GM19452 (cell line): ENCODE measurements around the gene DARS1.

ENCODE experiments used
- ATAC-seq: cut with Tn5 transposase; IDR thresholded peaks from one replicate; pipeline ENCODE4 v1.9.1; 2021; ENCODE audit not compliant: unreplicated experiment

DARS1 gene

DNA sequence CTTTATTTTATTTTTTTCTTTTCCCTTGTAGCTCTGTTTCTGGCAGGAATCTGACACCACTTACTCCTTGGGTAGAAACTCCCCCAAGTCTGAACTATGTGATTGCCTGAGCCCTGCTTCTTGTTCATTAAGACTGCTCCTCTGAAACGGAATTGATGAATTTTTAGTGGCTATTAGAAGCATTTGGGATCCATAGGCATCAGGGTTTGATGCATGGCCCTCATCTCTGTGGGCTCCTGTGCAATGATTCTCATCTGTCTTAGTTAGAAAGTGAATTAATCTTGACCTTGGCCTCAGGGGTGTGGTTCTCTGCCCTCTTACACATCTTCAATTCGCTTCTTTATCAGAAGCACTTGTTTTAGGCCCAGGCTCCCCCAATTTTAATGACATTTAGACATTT lies 31.0 kb upstream of the DARS1 start:
- no peak for ATAC-seq

DNA sequence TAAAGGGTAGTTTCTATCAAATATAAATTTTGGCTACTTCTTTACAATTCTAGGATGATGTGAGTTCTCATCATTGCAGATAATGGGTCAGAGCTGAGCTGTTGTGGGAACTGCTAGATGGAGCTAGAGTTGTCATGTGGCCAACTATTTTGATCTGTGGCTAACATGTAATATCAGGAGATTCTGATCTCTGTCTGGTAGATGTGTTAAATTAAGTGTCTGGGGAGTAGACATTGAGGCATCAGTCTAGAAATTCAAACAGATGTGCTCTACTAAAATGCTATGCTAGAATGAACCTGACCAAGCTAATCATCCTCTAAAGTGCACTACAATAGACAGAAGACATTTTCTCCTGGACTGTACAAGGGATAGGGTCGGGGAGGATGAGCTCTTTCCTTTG lies 30.3 kb upstream of the DARS1 start:
- no peak for ATAC-seq

DNA sequence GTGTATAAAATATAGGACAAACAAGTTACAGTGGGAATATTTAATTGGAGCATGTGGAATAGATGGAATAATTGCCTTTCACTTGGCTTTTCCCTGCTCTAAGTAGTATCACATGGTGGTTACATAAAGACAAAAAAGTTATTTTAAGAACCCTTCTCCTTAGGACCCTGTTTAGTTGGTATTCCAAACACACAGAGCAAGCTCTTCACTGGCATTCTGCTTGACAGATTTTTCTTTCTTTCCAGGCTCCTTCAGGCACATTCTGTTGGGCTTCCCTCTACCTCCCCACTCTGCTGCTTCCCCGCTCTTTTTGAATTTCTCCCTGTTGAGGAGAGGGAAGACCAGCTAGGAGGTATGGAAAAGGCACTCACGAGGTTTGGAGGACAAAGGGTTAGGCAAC lies 29.0 kb upstream of the DARS1 start:
- ATAC-seq: no peak

DNA sequence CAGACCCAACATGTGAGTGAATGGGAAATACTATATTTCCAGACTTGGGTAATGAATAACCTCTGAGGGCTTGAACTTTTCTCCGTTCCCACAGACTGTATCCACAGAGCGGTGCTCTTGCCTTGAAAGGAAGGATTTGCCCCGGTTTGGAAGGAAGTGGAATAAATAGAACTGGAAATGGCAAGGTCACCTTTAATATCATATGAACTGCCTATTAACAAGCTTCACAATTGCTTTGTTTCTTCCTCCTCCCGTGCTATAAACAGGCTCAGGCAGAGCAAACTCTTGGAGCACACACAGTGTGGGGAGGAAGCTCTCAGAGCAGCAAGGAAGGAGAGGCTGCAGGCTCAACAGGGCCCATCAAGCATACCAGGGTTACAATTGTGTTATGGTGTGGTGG lies 28.5 kb upstream of the DARS1 start:
- ATAC-seq: no peak

DNA sequence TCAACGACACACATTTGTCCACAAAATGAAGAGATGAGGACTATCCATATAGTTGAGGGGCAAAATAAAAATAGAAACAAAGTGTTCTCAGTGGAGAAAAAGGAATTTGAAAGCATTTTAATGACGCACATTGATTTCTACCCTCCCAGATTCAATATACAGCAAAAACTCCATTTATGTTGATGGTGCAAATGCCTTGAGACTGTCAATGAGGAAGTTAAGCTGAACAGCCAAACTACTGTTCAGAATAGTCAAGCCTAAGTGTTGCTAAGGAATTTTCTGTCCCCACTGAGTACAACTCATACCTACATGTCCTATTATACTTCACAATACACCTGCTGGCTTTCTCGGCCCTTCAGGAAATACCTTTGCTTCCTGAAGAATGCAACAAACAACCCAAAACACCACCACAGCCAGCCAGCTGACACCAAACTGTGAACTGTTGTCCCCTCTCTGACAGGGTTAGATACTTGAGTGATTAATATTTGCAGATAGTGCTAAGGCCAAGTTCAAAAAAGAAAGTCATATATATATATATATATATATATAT lies 27.8 kb upstream of the DARS1 start:
- no peak for ATAC-seq

DNA sequence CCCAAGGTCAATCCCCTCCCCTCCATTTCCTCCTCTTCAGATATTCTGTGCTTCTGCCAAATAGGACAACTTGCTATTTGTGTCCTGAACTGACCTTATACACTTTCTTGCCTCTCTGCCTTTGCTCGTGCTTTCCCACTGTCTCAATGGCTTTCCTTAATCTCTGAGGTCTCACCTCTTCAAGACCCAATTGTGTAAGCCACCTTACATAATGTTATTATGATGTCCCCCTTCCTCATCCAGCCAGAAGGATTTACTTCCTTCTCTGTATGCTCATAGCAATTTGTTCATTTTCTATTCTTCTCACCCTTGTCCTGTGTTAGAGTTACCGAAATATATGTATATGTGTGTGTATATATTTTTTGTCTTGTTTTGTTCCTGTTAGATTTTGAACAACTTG lies 26.9 kb upstream of the DARS1 start:
- no peak for ATAC-seq

DNA sequence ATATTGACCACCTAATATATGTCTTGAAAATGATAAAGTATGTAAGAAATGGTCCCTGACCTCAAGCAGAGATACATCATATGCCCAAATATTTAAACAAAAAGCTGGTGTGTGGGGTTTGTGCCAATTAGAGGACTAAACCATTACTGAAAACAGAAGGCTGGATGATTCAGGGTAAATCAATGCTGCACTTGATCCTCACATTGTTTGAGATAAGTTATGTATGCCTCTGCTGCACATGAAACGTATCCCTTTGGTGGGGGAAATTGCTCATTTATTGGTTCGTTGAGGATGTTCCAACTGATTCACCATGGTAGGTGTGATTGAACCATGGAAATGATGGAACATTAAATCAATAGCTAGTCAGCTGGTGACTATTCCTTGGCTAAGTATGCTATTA lies 24.7 kb upstream of the DARS1 start:
- no peak for ATAC-seq

DNA sequence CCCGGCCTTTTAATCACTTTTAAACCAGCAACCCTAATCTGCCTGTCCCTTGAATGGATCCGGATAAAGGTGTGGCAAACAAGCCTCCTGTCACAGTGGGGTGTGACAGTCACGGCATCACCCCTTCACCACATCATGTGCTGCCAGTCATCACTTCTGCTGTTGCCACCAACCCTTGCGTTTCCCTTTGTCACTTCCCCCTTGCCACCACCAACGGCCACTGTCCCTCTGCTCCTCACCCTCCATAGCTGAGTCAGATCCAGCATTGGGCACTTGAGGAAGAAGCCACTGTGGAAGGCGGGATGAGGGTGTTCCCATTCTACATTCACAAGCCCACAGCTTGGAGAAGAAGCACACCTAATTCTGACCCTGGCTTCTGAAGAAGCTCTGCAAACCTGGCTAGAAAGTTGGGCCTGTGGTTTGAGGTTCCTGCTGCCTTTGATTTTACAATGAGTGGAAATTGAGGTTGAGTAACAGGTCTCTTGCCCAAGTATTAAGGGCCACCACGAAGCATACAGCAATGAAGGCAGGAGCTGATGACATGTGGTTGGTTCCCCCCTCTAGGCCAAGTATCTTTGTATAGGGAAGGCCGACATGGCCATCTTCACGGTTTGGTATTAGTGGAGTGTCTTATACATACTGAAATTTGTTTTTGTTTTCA lies 22.9 kb upstream of the DARS1 start:
- ATAC-seq: peak; percentile 65

DNA sequence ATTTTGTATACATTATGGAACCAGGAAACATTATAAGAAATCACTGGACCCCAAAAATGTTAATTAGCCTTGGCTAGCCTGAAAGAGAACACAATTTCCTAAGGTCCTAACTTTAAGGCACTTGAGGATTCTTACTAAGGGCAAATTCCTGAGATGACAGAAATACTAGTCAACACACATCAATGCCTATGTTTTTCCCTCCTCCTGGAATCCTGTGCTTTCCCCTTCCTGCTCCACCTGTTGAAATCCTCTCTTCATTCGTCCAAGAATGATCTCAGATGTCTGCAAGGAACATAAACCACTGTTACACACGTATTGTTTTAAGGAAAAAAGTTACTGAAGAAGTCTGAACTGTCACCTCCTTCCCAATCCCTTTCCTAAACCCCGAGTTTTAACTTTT lies 21.2 kb upstream of the DARS1 start:
- ATAC-seq: no peak

DNA sequence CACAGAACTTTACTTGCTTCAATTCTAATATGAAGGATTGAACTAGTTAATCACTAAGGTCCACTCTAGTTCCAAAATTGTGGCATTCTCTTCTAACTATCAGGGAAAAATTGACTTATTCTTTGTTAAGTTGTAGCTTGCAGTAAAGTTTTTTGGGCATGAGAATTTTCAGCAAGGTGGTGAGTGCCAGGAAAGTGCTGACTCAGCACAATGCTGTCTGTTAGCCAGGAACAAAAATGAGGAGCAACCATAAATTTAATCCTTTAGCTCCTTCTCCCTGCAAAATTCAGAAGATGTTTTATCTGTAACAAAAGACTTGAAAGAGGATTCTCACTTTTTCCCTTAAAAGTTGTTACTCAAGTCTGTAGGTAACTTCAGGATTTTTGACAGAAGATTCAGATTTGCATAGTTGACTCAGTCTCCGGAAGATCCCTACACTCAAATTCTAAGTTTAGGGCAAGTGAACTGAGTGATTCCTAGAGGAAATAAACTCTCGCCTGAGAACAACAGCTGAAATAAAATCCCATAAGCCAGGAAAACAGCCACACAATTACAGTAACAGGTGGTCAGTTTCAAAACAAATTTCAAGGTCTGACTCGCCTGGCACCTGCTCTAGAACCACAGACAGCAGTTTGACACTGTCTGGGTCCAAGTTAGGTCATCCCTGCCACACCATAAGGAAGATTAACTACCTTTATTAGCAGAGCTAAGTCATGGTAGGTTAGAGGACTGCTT lies 20.2 kb upstream of the DARS1 start:
- peak; percentile 59 for ATAC-seq

DNA sequence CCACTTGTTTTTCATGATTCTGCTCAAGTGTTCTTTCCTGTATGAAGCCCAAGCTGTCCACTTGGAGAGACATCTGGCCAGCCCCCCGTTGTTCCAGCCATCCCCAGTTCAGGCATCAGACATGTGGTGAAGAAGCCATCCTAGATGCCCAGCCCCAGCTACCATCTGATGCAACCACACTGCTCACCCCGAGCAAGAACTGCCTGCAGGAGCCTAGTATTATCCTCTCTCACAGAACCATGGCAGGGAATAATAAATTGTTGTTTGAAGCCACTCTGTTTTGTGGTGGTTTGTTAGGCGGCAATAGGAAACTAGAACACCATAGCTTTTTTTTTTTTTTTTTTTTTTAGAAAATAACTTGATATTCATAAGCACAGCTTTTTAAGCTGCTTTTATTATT lies 19.5 kb upstream of the DARS1 start:
- ATAC-seq: no peak

DNA sequence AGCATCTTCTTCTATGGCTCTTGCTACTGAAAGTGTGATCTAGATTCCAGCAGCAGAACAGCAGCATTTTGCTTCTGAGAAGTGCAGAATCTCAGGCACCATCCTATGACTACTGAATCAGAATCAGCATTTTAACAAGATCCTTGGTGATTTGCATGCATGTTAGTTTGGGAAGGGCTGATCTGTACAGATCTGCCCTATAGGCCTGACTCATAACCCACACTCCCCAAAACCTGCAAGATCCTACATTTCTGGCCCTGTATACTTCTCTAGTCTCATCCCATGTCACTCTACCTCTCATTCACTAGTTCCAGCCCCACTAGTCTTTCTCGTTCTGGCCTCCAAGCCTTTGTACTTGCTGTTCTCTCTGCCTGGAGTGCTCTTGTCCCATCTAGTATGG lies 15.7 kb upstream of the DARS1 start:
- no peak for ATAC-seq

DNA sequence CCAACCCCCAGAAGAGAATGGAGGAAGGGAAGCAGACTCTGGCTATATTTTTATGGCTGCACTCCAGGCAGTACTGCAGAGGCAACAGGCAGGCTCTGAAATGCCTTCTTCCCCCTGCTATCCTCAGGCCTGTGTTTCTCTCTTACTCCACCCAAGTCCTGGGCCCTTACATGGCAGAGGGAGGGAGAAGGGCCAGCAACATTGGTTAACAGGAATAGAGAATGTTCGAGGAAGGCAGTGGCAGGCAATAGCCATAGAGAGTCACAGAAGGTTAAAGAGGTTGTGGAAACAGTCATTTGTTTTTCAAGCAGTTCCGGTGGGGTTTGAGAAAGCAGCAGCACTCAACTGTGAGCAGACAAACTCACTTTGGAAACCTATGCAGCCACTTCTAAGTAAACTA lies 15.1 kb upstream of the DARS1 start:
- ATAC-seq: no peak

DNA sequence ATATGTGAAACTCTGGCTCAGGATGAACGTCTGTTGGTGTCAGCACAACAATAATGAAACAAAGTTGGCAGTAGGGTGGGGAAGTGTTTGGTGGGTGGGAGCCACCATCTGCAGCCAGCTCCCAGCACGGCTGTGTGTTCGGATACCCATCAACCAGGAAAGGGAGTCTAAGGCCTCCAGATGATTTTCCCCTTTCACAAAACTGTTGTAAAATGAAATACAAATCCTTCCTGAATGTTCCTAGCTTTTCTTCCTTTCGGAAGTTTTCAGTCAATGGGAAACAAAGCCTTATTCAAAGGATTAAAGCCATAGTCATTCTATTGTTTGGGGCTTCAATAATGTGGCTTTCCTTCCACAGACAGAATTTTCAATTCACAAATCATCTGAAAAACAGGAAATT lies 14.5 kb upstream of the DARS1 start:
- no peak for ATAC-seq

DNA sequence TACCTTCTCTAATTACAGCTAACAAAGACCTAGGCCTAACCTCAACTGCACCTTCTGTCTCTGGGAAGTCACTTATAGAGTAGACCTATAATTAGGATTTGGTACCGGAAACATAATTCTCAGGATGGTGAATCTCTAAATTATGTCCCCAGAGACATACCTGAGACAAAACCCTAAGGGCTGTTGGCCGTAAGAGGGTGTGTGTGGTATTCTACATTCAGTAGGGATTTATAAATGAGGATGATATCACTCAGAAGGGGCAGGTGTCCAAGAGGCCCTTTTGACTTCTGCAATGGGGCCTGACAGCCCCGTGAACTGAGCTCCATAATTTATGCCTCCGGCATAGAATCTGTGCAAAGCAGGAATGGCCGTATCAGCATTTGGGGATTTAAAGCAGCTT lies 13.5 kb upstream of the DARS1 start:
- ATAC-seq: no peak

DNA sequence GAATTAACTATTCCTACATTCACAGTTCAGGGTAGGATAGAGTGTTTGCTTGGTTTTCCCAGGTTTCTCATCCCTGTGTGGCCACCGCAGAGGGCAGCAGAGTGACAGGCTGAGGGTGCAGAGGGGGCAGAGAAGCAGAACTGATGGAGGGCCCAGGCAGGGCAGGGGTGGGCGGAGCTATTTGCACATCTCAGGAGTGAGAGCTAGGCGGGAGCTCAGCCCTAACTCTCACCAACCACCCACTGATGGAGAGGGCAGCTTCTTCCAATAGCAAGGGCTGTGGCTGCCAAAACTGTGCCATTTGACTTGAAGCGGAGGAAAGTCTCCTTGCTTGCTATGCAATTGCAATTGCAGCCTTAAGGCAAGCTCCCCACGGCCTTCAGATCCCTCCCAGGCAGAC lies 12.0 kb upstream of the DARS1 start:
- ATAC-seq: peak; percentile 58

DNA sequence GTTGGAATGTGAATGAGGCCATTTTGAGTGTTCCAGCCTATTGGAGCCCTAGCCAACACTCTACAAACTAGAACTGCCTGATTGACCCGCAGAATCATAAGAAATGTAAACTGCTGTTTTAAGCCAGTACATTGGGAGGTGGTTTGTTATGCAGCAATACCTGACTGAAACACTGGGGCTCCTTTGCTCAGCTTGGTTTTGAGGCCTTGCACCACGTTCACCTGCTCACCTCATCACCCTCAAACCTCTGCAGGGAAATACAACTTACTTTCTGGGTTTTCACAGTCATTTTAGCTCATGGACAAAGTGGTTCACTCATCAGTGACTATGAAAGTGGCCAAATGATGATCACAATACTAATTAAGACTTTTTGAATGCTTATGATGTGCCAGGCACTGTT lies 10.9 kb upstream of the DARS1 start:
- ATAC-seq: no peak

DNA sequence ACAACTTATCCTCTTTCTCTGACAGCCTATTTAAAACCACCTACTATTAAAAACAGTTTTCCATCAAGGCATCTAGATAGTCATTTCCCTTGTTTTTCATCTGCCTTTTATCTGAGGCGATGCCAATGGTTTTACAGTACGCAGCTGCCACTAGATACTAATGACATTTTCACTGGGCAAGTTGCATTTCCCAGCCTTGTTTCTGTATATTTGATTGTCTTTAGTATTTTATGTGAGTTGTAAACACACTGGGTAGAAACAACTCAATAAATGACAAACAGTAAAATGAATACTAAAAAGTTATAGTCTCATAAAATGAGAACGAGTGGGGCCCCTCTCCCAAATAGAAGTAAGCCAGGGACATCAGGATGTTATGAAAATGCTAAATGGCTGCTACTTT lies 8.9 kb upstream of the DARS1 start:
- ATAC-seq: no peak

DNA sequence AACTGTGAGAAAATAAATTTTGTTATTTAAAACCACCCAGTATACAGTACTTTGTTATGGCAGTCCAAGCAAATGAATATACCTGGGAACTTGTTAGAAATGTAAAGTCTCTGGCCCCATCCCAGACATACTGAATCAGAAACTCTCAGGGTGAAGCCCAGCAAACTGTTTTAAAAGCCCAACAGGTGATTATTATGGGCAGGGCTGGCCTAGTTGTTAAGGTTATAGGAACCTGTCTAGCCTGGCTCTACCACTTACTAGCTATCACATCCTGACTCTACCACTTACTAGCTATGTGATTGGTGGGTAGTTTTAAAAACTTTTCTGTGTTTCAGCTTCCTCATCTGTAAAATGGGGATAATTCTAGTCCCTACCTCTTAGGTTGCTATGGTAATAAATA lies 8.0 kb upstream of the DARS1 start:
- ATAC-seq: no peak

DNA sequence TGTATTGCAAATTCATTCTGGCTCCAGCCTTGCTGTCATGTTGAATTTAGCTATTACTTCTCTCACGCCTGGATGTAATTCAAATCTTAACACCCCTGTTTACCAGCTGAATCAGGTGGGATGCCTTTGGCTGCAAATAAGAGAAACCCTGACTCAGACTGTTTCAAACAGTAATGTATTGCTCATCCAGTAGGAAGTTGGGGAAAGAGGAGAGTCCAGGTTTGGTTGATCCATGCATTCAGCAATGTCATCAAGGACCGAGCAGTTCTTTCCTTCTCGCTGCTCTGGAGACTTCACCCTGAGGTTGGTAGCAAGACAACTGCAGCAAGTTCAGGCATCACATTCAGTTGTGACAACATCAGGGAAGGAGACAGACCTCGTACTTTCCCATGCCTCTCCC lies 6.4 kb upstream of the DARS1 start:
- no peak for ATAC-seq

DNA sequence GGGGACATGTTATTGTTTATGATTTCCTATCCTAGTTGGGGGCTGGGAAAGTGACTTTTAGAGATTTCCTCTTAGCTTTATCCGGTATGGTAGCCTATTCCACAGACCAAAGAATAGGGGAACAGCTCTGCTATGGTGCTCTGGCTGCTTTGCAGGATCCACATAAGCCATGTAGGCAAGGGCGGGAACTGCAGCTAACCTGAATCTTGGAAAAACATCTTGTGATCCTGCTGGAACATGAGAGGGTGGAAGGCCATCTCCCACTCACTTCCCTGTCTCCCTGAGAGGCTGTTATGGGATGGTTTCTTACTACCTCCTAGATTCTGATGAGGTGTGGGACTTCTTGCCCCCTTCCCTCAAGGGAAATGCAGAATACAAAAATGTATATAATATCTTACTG lies 2.0 kb upstream of the DARS1 start:
- no peak for ATAC-seq

DNA sequence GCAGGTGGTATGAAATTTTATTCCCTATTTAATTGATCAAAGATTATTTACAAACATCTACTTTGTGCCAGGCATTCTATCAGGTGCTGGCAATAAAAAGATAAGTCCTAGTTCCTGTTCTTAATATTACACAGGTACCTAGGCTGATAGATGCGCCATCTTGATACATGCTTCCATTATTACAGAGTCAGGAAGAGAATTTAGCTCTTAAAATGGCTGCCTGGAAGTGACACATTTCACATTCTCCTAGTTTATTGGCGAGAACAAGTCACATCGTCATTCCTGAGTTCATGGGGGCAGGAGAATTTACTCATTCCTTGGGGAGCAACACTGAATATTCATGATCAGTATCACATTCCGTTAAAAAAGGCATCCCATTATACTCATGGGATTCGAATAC lies 1.1 kb upstream of the DARS1 start:
- no peak for ATAC-seq
